Measurements from ENCODE around the gene EOMES.

GRCh38 chr3:27728195-27729087 is 6.3 kb upstream of the EOMES start:
- TF ChIP-seq CTCF (conservative IDR thresholded peaks at IDR 0.05 in 1 of 2, IDR thresholded peaks at IDR 0.05 in 1 of 2; ENCODE audit: low read depth in 1 of 2, low read length in 2 of 2) (peak in 1 of 2 donors; percentile 11), EZH2 (IDR thresholded peaks at IDR 0.05; ENCODE audit: low read length, missing control alignments) (peak; percentile 10)

Measured in fibroblast of lung (primary cell).